RPMI8226 (cell line): ENCODE data around the gene ZMYND8.
"Not testable (repeated sequence)": the region's sequence is repeated elsewhere in the genome, so short reads cannot be mapped to it uniquely, and the experiment has no call there.

Experiments used
- DNase-seq: peaks from one replicate; pipeline ENCODE4 v3.0.0-alpha.2; 2015

Gene ZMYND8

DNA sequence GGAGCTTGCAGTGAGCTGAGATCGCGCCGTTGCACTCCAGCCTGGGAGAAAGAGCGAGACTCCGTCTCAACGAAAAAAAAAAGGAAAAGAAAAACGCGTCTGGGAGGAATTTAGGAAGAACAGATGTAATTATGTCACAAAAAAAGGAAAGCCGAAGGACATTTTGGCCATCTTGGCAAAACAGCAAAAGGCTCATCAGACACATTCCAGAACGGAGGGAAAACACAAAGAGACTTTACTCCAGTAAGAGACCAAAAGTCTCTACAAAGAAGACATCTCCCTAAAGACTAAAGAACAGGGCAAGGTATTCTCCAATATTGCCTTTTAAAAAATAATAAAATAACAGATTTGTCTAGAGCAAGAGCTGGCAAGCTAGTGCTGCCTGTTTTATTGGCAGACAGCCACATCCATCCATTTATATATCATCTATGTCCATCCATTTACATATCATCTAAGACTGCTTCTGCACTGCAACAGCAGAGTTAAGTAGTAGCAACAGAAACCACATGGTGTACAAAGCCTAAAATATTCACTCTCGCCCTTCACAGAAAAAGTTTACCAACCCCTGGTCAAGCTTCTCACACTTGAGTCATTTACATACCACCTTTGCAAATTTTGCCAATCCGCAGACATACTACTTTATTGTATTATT is 133.9 kb downstream of the ZMYND8 start:
- DNase-seq: no peak

DNA sequence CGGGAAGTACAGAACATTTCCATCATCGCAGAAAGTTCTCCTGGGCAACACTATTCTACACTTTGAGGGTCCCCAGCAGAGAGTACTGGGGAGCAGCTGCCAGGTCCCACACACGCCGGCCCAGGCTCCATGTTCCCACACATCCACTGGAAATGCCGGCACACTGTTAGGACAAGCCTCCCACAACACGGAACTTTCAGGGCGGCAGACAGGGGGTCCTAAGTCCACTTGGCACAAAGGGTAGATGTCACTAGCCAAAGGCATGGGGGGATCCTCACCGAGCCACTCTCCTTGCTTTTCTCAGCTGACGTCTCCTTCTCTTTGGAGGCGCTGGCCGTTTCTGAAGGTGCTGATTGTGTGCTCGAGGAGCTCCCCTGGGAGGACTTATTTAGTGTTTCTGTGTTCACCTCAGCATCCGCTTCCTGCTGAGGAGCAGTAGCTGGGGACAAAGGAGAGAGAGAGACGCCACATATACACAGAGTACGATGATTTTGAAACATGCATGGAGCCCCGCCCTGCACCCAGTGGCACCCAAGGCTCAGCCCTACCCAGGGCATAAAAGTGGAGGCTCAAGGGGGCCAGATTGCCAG is 135.4 kb downstream of the ZMYND8 start:
- DNase-seq: no peak

DNA sequence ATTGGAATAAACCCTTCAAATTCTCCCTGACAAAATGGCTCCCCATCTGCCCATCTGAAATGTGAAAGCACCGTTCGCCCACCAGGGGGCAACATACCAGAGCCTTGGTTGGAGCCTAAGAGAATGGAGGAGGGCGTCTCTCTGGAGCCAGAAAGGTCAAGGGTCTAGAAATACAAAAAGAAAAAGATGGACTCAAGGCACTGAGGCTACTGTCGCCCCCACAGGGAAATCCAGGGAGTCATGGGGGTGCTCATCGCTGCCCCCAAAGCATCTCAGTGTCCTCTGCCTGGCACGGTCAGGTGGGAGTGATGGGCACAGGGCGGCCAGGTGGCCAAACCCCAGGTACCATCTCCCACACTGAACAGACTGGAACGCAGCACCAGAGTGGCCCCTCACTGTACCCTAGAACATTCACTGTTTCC is 136.3 kb downstream of the ZMYND8 start:
- peak; percentile 36 for DNase-seq

DNA sequence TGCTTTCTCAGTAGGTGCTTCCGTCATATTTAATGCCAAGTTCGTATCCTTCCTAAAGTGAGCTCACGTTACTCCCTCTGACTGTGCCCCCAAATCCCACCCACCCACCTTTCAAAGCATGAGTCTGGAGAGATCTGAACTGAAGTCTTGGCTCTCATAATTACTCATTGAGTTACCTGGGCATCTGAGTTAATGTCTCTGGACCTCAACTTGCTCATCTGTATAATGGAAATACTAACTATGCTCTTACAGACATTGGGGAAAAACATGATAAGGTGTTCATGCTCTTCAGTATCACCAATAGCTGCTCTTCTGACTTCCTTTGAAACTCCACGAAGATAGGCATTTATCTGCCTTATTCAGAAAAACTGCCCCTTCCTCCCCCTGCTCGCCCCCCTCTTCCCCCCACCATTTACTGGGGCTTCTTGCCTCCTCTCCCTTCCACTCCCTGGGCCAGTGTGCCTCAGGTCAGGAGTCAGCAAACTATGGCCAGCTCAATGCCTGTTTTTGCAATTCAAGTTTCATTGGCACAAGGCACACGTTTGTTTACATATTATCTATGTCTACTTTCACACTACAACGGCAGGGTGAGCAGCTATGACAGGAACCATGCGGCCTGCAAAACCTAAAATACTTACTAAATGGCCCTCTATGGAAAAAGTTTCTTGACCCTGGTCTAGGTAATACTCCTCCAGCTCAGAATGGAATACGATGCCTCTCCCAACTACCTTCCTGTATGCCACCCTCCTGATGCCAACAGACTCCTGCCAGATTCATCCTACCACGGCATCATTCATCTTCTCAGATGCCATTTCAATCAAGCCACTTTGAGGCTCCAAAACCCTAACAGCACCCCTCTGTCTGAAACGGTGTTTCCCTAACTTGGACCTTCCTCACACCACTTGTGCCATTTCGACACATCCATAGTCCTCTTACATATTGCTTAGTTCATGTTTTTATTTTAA is 138.7 kb downstream of the ZMYND8 start:
- no peak for DNase-seq

DNA sequence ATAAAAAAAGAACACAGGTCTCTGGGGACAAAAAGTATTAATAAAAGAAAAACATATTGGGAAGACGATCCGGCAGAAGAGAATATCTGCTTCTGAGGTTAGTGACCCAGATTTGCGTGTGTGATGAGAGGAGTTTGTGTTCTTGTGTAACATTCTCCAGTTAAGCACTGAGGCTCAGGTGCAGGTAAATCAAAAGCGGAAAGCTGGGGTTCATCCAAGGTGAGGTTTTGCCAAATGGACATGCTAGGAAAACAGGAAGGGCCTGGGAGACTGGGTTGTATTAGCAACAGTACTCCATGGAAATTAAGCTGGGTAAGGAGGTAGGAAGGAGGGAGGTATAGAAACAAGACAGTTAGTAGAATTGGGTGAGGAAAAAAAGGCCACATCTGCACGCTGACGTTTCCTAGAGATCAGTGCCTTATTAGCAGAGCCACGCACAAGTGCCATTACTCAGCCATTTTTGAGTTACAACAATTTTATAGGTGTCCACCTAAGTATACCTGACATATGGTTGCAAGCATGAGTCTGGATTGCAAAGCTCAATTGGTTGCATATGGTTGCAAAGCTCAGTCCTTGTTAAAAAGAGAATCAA is 139.6 kb downstream of the ZMYND8 start:
- DNase-seq: no peak

DNA sequence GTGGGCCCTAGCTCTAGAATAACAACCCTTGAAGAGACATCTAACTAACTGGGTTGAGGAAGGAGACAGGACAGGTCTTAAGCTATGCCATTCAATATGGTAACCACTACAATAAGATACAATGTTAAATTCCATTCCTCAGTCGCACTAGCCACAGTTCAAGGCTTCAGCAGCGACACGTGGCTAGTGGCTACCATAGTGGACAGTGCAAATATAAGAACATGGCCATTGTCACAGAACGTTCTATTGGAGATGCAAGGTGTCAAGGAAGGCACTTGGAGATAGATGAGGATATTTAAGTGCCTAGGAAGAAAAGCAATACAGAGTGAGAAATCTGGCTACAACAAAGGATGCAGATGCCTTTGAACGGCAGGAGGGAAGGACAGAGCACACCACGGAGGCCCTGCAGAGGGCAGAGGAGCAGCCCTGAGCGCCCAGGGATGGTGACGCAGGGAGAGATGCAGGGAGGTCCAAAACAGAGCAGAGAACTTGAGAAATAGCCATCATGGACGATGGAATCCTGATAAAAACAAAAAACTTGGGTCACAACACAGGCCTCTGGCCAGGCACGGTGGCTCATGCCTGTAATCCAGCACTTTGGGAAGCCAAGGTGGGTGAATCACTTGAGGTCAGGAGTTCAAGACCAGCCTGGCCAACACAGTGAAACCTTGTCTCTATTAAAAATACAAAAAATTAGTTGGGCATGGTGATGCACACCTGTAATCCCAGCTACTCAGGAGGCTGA is 140.7 kb downstream of the ZMYND8 start:
- DNase-seq: no peak

DNA sequence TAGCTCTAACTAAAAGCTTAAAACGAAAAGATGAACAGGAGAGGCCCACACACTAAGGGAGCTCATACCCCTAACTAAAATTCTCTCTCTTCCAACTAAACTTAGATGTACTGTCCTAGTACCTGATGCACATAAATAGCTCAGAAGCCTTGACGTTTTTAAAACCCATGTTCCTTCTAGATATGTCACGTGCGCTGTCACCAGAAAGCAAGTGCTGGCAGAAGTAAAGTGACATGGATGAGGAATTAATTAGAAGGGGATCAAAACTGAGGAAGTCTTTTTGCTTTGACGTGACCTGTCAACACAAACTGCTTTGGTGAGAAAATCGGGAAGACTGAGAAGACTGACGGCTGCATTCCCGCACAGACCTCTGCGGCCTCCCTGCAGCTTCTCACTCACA is 142.5 kb downstream of the ZMYND8 start:
- DNase-seq: no peak

DNA sequence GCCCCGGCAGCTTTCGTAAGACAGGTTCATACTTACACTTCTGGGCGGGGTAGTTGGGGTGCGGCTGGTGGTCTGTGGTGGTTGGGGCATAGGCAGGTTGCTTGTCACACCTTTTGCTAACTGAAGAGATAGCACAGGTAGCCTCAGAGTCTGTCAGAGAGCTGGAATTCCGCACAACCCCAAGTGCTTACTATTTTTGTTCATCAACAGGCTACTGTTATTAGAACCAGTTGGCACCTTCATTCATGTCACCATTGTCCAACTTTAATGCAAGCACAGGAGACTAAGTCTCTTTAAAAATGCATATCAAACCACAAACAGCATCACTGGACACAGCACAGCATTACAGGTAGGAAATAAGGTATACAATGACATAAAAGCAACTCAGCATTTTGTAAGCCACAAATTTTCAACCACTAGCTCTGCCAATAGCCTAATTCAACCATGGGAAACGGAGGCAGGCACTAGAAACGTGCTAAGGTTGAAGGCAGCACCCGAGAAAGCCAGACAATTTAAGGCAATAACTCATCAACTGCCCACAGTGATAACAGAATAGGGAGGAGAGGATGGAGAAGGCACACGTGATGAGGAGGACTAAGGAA is 143.8 kb downstream of the ZMYND8 start:
- no peak for DNase-seq

DNA sequence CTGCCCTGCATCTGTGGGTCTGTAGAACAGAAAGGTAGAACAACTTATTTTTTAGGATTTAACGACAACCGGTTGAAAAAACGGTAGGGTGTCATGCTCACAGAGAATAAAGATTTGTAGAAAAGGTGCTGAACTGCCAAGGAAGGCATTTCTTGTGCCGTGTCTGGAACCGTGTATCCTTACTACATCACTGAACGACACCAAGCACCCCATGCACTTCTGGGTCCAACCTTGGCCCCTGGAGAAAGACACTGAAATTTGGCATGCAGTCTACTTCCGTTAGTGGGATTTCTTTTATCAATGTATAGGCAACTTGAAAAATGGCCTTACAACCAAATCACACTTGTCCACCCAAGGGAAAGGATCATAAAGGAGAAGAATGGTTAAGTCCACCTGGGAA is 145.5 kb downstream of the ZMYND8 start:
- no peak for DNase-seq

DNA sequence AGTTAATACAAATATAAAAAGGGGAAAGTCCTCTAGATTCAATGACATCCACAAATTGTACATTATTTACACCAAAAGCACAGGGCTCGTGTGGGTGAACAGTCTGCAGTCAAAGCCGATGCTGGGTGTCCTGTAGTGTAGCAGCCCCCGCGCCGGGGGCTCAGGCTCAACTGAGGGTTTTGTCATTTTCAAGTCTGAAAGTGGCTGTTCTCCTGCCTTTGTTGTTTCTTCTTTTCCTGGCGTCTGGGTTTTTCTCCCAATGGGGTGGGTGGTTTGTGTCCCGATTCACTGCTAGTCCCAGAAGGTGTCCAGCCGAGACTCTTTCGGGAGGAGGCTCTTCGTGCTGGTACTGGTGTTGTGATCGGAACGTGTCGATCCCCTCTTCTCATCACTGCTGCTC is 146.0 kb downstream of the ZMYND8 start:
- no peak for DNase-seq

DNA sequence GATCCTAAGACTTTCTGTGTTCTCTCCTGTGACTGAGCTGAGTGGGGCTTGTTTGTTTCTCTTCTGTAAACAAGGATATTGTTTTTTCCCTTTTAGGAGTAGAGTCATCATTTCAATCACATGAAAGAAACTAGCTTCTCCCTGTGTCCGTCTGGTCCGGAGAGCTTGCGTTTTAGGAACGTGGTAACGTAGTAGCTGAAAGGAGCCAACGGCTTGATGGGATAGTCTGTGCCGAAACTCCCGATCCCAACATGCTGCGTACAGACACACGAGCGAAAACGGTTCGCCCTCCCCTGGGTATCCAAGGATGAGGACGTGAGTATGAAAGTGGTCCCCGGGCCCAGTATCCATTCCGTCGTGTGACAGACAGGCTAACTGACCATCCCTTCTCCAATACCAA is 146.5 kb downstream of the ZMYND8 start:
- DNase-seq: no peak

DNA sequence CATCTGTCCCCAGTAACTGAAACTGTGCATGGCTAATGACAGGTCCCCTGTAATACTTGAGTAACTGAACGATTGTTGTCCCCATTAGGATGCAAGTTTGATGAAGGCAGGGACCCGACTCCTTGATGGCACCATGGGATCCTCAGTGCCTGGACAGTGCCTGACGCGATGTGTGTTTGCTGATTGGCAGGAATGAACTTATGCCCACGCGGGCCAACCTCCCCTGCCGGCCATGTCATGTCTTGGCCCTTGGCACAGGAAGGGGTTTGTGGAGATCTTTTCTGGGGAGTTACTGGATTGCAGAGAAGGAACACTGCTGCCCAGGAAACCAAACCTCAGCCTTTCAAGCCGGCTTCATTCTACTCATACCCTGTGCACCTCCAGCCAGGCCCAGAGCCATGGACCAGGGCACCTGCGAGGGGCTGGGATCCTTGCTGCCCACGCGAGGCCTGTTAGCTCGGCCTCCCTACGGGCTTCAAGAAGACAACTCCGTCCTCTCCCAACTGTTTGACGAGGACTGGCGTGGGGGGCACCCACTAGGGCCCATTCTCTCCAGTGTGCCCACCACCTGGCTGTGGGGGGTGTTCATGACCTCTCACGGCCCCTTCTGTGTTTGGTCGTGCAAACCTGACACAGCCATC is 147.8 kb downstream of the ZMYND8 start:
- no peak for DNase-seq

DNA sequence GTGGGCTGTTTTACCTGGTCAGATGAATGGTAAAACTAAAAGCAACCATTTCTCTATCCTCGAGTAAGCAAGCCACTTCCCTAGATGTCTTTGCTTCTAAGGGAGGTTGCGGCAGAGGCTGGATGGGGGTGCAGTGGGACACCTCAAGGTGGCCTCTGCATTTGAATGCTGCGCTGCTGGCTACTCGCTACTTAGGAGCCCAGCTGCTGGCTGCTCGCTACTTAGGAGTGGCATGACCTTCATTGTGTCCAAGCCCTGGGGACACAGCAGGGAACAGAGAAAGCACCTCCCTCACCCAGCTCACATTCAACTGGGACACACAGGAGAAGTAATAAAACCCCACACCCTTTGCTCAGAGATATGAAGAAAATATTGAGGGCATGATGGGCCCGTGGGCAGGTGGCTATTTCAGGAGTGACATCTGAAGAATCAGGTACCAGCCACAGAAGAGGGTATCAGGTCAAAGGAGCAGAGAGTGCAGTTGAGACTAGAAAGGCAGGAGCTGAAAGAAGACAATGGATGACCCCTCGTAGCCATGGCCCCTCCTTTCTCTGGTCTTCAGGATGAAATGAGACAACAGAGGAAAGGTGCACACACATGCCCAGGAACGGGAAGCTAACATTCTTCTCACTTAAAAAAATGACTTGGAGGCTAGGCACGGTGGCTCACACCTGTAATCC is 149.4 kb downstream of the ZMYND8 start:
- no peak for DNase-seq

DNA sequence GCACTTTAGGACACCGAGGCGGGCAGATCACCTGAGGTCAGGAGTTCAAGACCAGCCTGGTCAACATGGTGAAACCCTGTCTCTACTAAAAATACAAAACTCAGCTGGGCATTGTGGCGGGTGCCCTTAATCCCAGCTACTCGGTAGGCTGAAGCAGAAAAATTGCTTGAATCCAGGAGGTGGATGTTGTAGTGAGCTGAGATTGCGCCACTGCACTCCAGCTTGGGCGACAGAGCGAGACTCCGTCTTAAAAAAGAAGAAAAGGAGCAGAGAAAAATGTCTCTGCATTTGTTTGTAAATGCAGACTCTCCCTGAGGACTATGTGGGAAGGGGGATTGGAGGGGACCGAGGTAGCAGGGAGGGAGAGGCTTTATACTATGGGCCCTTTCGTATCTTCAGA is 149.9 kb downstream of the ZMYND8 start:
- not testable (repeated sequence) for DNase-seq

DNA sequence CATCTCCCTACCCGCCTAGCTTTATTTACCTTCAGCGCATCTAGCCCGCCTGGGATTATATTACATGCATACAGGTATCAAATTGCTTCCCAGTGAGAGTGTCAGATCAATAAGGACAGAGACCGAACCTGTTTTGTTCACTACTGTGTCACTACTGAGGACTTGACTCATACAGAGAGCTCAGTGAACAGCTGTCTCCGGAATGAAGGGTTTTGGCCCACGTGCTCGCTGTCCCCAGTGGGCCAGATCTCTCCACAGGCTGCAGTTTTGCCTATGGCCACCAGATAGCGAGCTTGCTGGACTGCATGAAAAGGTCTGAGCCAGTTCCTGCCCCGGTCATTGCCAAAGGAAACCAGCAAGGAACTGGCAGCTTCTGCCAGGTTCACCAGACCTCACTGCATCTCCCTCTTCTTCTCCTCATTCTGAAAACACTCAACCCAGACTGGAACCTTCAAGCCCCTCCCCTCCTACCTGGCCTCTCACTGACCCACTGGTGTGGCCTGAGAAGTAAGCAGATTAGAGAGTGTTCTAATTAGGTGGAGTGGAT is 150.8 kb downstream of the ZMYND8 start:
- DNase-seq: peak; percentile 64

DNA sequence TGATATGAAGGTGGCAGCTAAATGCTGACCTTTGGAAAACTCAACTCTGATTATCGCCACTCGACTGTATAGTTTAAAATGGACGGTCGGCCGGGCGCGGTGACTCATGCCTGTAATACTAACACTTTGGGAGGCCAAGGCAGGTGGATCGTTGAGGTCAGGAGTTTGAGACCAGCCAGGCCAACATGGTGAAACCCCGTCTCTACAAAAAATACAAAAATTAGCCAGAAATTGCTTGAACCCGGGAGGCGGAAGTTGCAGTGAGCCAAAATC is 151.7 kb downstream of the ZMYND8 start:
- DNase-seq: not testable (repeated sequence)

DNA sequence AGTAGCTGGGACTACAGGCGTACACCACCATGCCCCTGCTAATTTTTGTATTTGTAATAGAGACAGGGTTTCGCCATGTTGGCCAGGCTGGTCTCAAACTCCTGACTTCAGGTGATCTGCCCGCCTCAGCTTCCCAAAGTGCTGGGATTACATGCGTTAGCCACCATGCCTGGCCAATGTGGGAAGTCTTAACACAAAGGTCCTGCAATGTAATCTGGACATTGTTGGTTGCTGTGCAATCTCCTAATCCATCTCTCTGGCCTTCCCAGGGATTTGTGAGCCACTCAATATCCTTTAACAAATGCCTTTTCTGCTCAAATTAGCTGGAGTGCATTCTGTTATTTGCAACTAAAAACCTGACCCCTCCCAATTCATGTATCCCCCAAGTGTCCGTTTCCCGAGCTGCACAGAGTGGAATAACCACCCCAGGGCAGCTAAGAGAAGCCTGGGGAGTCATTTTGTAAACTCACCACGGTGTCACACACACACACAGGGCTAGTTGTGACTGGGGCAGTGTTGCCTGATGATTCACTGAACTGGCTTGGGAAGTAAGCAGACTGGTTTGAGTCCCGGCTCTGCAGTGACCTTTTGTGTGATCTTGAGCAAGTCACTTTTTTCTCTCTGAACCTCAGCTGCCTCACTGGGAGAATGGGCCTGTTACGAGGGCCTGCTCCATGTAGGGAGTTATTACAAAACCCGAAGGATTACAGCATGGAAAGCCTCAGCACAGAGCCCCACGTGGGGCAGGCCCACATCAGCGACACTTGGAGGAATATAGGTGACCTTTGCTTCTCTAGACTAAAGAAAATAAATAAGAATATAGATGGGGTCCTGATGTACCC is 152.3 kb downstream of the ZMYND8 start:
- no peak for DNase-seq

DNA sequence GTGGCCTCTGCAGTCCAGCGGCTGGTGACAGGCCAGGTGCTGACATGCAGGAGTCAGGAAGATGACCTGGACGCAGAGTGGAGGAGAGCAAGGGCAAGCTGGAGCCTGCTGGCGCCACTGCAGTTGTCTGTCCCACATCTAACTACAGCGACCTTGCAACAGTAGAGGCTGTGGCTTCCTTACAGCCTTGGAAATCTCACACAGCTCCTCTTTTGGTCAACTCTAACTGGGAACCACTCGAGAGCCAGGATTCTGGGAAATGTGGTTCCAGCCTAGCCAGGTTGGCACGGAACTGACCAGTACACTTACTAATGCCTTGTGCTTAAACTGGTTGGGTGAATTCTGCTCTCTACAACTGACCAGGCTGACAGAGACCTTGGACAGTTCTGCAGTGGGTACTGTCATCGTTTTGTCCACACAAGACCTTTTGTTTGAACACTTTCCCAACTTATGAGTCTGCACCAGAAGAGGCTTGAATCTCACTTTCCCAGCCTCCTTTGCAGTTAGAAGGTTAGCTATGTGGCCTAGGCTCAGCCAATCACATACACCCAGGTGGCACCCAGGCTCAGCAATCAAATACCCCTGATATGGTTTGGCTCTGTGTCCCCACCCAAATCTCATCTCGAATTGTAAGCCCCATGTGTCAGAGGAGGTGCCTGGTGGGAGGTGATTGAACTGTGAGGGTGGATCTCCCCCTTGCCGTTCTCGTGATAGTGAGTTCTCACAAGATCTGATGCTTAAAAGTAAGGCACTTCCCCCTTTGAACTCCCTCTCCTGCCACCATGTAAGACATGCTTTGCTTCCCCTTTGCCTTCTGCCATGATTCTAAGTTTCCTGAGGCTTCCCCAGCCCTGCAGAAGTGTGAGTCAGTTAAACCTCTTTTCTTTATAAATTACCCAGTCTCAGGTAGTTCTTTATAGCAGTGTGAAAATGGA is 153.5 kb downstream of the ZMYND8 start:
- DNase-seq: no peak
